HCT116 (cell line): Measurements from ENCODE around the gene CPOX.

Experiments used
- EZH2phosphoT487 ChIP-seq: fragments of 200-600 bp; IDR thresholded peaks from 2 replicates; pipeline ENCODE4 v1.6.1; 2018; ENCODE audit warnings: antibody characterized with exemption, borderline replicate concordance
- POLR2AphosphoS5 ChIP-seq: IDR thresholded peaks from 2 replicates; pipeline ENCODE4 v1.6.1; 2011; ENCODE audit warnings: mild to moderate bottlenecking, low read depth, low read length, moderate library complexity
- TF ChIP-seq, protein P1 (sequence below), 3 experiments: fragments of 200-600 bp in 1 of 3; sonication (generic) in 1 of 3; IDR thresholded peaks in 2 of 3; conservative IDR thresholded peaks in 1 of 3; 2 replicates each; pipeline ENCODE4 v1.5.1; 2012 to 2017; ENCODE audit warnings: low read depth in 2 of 3, low read length in 2 of 3, antibody characterized with exemption in 1 of 3, borderline replicate concordance in 1 of 3, control low read depth in 1 of 3, mild to moderate bottlenecking in 1 of 3, mixed read lengths in 1 of 3, mixed run types in 1 of 3, moderate library complexity in 1 of 3; ENCODE audit not compliant: insufficient read depth in 1 of 3

GRCh38 chr3:98556164-98557130 is 37.0 kb downstream of the CPOX start:
- TF ChIP-seq EZH2phosphoT487 (no peak), POLR2AphosphoS5 (no peak; the same call in 1 of the 2 replicates)
- TF ChIP-seq, protein P1, sequence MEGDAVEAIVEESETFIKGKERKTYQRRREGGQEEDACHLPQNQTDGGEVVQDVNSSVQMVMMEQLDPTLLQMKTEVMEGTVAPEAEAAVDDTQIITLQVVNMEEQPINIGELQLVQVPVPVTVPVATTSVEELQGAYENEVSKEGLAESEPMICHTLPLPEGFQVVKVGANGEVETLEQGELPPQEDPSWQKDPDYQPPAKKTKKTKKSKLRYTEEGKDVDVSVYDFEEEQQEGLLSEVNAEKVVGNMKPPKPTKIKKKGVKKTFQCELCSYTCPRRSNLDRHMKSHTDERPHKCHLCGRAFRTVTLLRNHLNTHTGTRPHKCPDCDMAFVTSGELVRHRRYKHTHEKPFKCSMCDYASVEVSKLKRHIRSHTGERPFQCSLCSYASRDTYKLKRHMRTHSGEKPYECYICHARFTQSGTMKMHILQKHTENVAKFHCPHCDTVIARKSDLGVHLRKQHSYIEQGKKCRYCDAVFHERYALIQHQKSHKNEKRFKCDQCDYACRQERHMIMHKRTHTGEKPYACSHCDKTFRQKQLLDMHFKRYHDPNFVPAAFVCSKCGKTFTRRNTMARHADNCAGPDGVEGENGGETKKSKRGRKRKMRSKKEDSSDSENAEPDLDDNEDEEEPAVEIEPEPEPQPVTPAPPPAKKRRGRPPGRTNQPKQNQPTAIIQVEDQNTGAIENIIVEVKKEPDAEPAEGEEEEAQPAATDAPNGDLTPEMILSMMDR (IDR thresholded peaks at IDR 0.05 in 2 of 3, conservative IDR thresholded peaks at IDR 0.05 in 1 of 3; ENCODE audit: borderline replicate concordance in 1 of 3, insufficient read depth in 1 of 3, low read depth in 2 of 3, low read length in 2 of 3) = no peak
